Neural progenitor cell (in vitro differentiated cells): Measurements from ENCODE around the gene CDC42BPA. TPM values are rescaled to one million over a fixed set of nuclear protein-coding genes. Genes with fewer than 3 reads are reported as not detected.

Experiments used
- DNase-seq: peaks from one replicate; pipeline ENCODE4 v3.0.0-alpha.2; 2016; ENCODE audit warnings: low spot score
- H2AFZ ChIP-seq: fragments of 200-600 bp; sonication (generic); replicated peaks from 2 replicates; pipeline ENCODE4 v1.6.1; 2016; ENCODE audit warnings: antibody characterized with exemption
- H3F3A ChIP-seq: fragments of 200-600 bp; sonication (generic); 2 replicates; pipeline ENCODE4 v1.6.1; 2016; ENCODE audit warnings: antibody characterized with exemption, low read depth
- H3K27ac ChIP-seq: fragments of 200-600 bp; sonication (generic); 2 replicates; pipeline ENCODE4 v1.5.1; 2016; ENCODE audit warnings: mild to moderate bottlenecking
- H3K27me3 ChIP-seq: fragments of 200-600 bp; sonication (generic); 2 replicates; pipeline ENCODE4 v1.6.1; 2016; ENCODE audit warnings: mild to moderate bottlenecking, moderate library complexity
- H3K36me3 ChIP-seq: fragments of 200-600 bp; sonication (generic); 2 replicates; pipeline ENCODE4 v1.5.1; 2016
- H3K4me1 ChIP-seq: fragments of 200-600 bp; sonication (generic); 2 replicates; pipeline ENCODE4 v1.6.1; 2016; ENCODE audit warnings: mixed run types
- H3K4me2 ChIP-seq: fragments of 200-600 bp; sonication (generic); 2 replicates; pipeline ENCODE4 v1.6.1; 2016
- H3K4me3 ChIP-seq: fragments of 200-600 bp; sonication (generic); 2 replicates; pipeline ENCODE4 v1.5.1; 2016
- H3K79me2 ChIP-seq: fragments of 200-600 bp; sonication (generic); 2 replicates; pipeline ENCODE4 v1.6.1; 2016; ENCODE audit warnings: low read depth
- H3K9ac ChIP-seq: fragments of 200-600 bp; sonication (generic); 2 replicates; pipeline ENCODE4 v1.6.1; 2016
- H3K9me3 ChIP-seq: fragments of 200-600 bp; sonication (generic); 2 replicates; pipeline ENCODE4 v1.5.1; 2016; ENCODE audit warnings: low read depth
- H4K20me1 ChIP-seq: fragments of 200-600 bp; sonication (generic); 2 replicates; pipeline ENCODE4 v1.6.1; 2016; ENCODE audit warnings: low read depth
- H3K27ac Mint-ChIP-seq: 3 replicates; pipeline ENCODE4 v1.8.0; 2021; ENCODE audit warnings: mixed read lengths
- H3K27me3 Mint-ChIP-seq: 2 replicates; pipeline ENCODE4 v1.8.0; 2022; ENCODE audit warnings: low read depth, mild to moderate bottlenecking, inconsistent platforms, moderate library complexity, mixed read lengths; ENCODE audit not compliant: insufficient read depth
- H3K36me3 Mint-ChIP-seq: 3 replicates; pipeline ENCODE4 v1.8.0; 2021; ENCODE audit warnings: mixed read lengths
- H3K4me1 Mint-ChIP-seq: 3 replicates; pipeline ENCODE4 v1.8.0; 2021; ENCODE audit warnings: mixed read lengths
- H3K4me3 Mint-ChIP-seq: 3 replicates; pipeline ENCODE4 v1.8.0; 2021; ENCODE audit warnings: mild to moderate bottlenecking, moderate library complexity, mixed read lengths
- H3K9me3 Mint-ChIP-seq: 3 replicates; pipeline ENCODE4 v1.8.0; 2020; ENCODE audit warnings: mixed read lengths
- EZH2 ChIP-seq: fragments of 200-600 bp; sonication (generic); IDR thresholded peaks from 2 replicates; pipeline ENCODE4 v1.6.1; 2017; ENCODE audit warnings: antibody characterized with exemption, mild to moderate bottlenecking, moderate library complexity
- EZH2phosphoT487 ChIP-seq: fragments of 200-600 bp; sonication (generic); IDR thresholded peaks from 2 replicates; pipeline ENCODE4 v1.6.1; 2017; ENCODE audit warnings: antibody characterized with exemption
- total RNA-seq: library from RNA; depleted of rRNA; stranded (reverse); fragments of >200 nt; gene quantifications from 2 replicates; pipeline ENCODE4 v1.2.3, GENCODE V29; 2015; ENCODE audit warnings: low replicate concordance
- TF ChIP-seq, protein P1 (sequence below): fragments of 200-600 bp; sonication (generic); IDR thresholded peaks from 2 replicates; pipeline ENCODE4 v1.5.1; 2017; ENCODE audit warnings: antibody characterized with exemption, mild to moderate bottlenecking

CDC42BPA gene
- total RNA-seq, 1 donor from 2014 or later: 54.7 TPM

DNA sequence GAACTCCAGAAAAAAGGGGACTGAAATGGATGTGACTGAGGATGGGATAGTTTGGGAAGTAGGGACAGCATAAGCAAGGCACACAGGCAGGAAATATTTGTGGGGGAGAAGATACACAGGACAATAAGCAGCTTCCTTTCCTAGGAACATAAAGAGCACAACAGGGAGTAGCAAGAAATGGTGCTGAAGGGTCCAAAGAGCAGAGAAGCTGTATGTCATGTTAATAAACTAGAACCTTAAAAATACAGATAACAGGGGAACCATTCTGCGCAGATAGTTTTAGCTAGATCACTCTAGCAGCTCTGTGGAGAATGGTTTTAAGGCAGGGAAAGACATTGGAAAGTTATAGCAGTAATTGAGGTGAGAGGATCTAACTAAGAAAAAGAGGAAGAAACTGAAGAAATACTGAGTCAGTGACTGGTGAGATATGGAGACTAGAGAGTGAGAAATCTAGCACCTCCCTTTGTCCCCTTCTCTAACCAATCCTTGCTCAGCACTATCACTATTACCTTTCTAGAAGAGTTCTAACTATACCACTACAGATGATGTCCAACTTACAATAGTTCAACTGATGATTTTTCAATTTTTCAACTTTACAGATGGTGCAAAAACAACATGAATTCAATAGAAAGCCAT lies 95.0 kb downstream of the CDC42BPA start:
- peaks cover 10% of the 10 kb centered on the region for H4K20me1 ChIP-seq
- no peaks in the 10 kb centered on the region for H3K4me1 ChIP-seq
- TF ChIP-seq EZH2 (no peak), EZH2phosphoT487 (no peak)
- TF ChIP-seq, protein P1, sequence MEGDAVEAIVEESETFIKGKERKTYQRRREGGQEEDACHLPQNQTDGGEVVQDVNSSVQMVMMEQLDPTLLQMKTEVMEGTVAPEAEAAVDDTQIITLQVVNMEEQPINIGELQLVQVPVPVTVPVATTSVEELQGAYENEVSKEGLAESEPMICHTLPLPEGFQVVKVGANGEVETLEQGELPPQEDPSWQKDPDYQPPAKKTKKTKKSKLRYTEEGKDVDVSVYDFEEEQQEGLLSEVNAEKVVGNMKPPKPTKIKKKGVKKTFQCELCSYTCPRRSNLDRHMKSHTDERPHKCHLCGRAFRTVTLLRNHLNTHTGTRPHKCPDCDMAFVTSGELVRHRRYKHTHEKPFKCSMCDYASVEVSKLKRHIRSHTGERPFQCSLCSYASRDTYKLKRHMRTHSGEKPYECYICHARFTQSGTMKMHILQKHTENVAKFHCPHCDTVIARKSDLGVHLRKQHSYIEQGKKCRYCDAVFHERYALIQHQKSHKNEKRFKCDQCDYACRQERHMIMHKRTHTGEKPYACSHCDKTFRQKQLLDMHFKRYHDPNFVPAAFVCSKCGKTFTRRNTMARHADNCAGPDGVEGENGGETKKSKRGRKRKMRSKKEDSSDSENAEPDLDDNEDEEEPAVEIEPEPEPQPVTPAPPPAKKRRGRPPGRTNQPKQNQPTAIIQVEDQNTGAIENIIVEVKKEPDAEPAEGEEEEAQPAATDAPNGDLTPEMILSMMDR: no peak
- no peaks in the 10 kb centered on the region for H3K9me3 ChIP-seq
- no peaks in the 10 kb centered on the region for H3K36me3 ChIP-seq
- no peaks in the 10 kb centered on the region for H3K27me3 Mint-ChIP-seq
- H3K36me3 Mint-ChIP-seq: peaks cover 4% of the 10 kb centered on the region
- H3K27me3 ChIP-seq: no peaks in the 10 kb centered on the region
- H3K27ac Mint-ChIP-seq: no peak overlapping the region
- DNase-seq: no peak
- no peak overlapping the region for H3K4me3 ChIP-seq
- H3K9me3 Mint-ChIP-seq: no peaks in the 10 kb centered on the region
- no peak overlapping the region for H3K4me2 ChIP-seq
- H3K79me2 ChIP-seq: peaks cover 3% of the 10 kb centered on the region
- H3K27ac ChIP-seq: no peak overlapping the region
- peaks cover 3% of the 10 kb centered on the region for H3K4me1 Mint-ChIP-seq
- no peaks in the 10 kb centered on the region for H3F3A ChIP-seq
- H3K4me3 Mint-ChIP-seq: no peak overlapping the region
- no peak overlapping the region for H2AFZ ChIP-seq
- H3K9ac ChIP-seq: no peak overlapping the region

DNA sequence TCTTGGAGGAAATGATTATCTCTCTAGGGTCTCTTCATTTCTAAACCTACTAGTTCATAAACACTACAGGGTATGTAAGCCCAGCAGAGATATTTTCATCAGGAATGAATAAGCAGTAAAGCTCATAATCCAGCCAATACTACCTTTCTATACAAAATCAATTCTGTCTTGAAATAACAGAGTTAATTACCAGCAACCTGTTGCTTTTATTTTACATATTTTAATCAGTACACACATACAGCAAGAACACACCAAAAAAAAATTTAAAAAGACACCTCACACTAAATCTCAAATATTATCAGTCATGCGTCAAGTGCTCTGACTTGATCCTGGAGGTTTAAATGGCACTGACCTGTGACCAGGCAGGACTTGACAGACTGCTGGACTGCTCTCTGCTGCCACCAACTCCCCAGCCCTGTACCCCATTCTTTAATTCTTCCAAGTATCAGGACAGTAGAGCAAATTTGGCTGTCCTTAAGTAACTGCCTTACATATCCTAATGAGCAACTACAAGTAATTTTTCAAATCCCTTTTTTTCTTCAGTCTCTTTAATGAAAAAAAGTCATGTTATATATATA lies 98.5 kb downstream of the CDC42BPA start:
- H3K27ac ChIP-seq: no peak overlapping the region
- no peaks in the 10 kb centered on the region for H3F3A ChIP-seq
- H3K4me1 ChIP-seq: no peaks in the 10 kb centered on the region
- peaks cover 3% of the 10 kb centered on the region for H3K4me1 Mint-ChIP-seq
- no peaks in the 10 kb centered on the region for H3K27me3 ChIP-seq
- H3K4me2 ChIP-seq: no peak overlapping the region
- H3K9ac ChIP-seq: no peak overlapping the region
- H2AFZ ChIP-seq: no peak overlapping the region
- H3K27ac Mint-ChIP-seq: no peak overlapping the region
- H3K9me3 ChIP-seq: no peaks in the 10 kb centered on the region
- no peak overlapping the region for H3K4me3 Mint-ChIP-seq
- DNase-seq: no peak
- no peaks in the 10 kb centered on the region for H3K9me3 Mint-ChIP-seq
- H4K20me1 ChIP-seq: peaks cover 5% of the 10 kb centered on the region
- TF ChIP-seq EZH2phosphoT487: no peak
- TF ChIP-seq, protein P1: peak; percentile 14
- no peak overlapping the region for H3K4me3 ChIP-seq
- peaks cover 5% of the 10 kb centered on the region for H3K36me3 Mint-ChIP-seq
- no peaks in the 10 kb centered on the region for H3K27me3 Mint-ChIP-seq
- peaks cover 3% of the 10 kb centered on the region for H3K79me2 ChIP-seq
- H3K36me3 ChIP-seq: no peaks in the 10 kb centered on the region

DNA sequence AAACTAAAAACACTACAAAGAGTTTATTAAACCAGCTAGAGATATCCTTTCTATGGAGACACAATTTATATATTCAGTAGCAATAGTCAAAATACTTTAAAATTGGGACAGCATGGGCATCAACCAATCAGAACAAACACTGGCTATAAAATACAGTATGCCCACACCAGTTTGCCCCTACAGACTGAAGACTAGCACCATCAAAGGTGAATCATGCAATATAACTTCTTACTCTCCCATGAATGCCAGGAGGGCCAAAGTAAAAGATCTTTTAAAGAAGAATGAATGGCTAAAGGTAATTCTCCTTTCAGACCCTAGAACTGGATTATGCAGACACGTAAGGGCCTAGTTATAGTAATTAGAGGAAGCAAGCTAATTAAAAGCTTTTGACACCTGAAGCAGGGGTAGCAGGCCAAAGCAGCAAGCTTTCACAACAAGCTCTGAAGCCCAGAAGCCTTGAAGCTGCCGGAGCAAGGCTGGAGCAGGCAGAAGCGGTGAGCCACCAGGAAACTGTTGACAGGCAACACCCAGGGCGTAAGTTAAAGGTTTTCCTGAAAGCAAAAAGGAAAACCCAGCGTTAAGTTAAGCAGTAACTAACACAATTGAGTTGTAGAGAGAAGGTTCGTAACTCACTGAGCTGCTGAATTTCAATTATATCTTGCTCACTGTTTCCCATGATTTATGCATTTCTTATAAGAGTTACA lies 99.3 kb downstream of the CDC42BPA start:
- H3K79me2 ChIP-seq: peaks cover 3% of the 10 kb centered on the region
- H3K4me1 ChIP-seq: no peaks in the 10 kb centered on the region
- no peak overlapping the region for H2AFZ ChIP-seq
- H3K27ac ChIP-seq: no peak overlapping the region
- H3K27me3 ChIP-seq: no peaks in the 10 kb centered on the region
- TF ChIP-seq, protein P1: no peak
- TF ChIP-seq EZH2: no peak
- no peak for TF ChIP-seq EZH2phosphoT487
- Mint-ChIP-seq H3K4me1 (peaks cover 3% of the 10 kb centered on the region), H3K36me3 (peaks cover 5% of the 10 kb centered on the region), H3K27ac (no peak overlapping the region), H3K27me3 (no peaks in the 10 kb centered on the region), H3K4me3 (no peak overlapping the region), H3K9me3 (no peaks in the 10 kb centered on the region)
- no peaks in the 10 kb centered on the region for H3K36me3 ChIP-seq
- no peaks in the 10 kb centered on the region for H3K9me3 ChIP-seq
- H3K9ac ChIP-seq: no peak overlapping the region
- no peak for DNase-seq
- H3F3A ChIP-seq: no peaks in the 10 kb centered on the region
- no peak overlapping the region for H3K4me2 ChIP-seq
- H3K4me3 ChIP-seq: no peak overlapping the region
- peaks cover 5% of the 10 kb centered on the region for H4K20me1 ChIP-seq
